T-helper 2 cell treated with Interferon-gamma antibody and Interleukin-4, amounts not matched to agents 100 ng/mL and 5 ng/mL, for 36 hours (primary cell): Measurements from ENCODE around the gene REEP1. TPM values are rescaled to one million over a fixed set of nuclear protein-coding genes. Genes with fewer than 3 reads are reported as not detected.

Source experiments
- intact Hi-C: fragments of 100-400 bp; cut with micrococcal nuclease; formaldehyde crosslinking; loops from one replicate; pipeline ENCODE4 v1.15.1; 2023
- total RNA-seq: library from RNA; stranded (reverse); gene quantifications from 2 replicates; pipeline ENCODE4 v1.2.3, GENCODE V29; 2022

Gene REEP1
- total RNA-seq, 1 donor from 2014 or later: 0.57 TPM

- intact Hi-C loops: no loop called here
Observed at GRCh38 chr2:86308984-86309695, 28.3 kb downstream of the REEP1 start.

- intact Hi-C loops: no loop called here
Observed at GRCh38 chr2:86308356-86308755, 29.1 kb downstream of the REEP1 start.

GRCh38 chr2:86307431-86307830, 30.0 kb downstream of the REEP1 start:
- intact Hi-C loops: no loop called here

- intact Hi-C loops: no loop called here
Observed at GRCh38 chr2:86305915-86306254, 31.5 kb downstream of the REEP1 start.

GRCh38 chr2:86305195-86305914, 32.1 kb downstream of the REEP1 start:
- intact Hi-C loops: no loop called here

GRCh38 chr2:86304416-86304815, 33.0 kb downstream of the REEP1 start:
- intact Hi-C loops: no loop called here

GRCh38 chr2:86302320-86302719, 35.1 kb downstream of the REEP1 start:
- intact Hi-C loops: no loop called here

- intact Hi-C loops: no loop called here
Observed at GRCh38 chr2:86301711-86302202, 35.7 kb downstream of the REEP1 start.

- intact Hi-C loops: no loop called here
Observed at GRCh38 chr2:86301009-86301408, 36.4 kb downstream of the REEP1 start.

GRCh38 chr2:86300496-86300895, 36.9 kb downstream of the REEP1 start:
- intact Hi-C loops: no loop called here

GRCh38 chr2:86298411-86299390, 38.7 kb downstream of the REEP1 start:
- intact Hi-C loops: loop anchor here (10.0 kb wide), 1 partner anchor 74 kb away; no protein-coding TSS in a partner anchor

- intact Hi-C loops: loop anchor here (10.0 kb wide), 1 partner anchor 73 kb away; no protein-coding TSS in a partner anchor
Observed at GRCh38 chr2:86297382-86298147, 39.9 kb downstream of the REEP1 start.

- intact Hi-C loops: loop anchor here (10.0 kb wide), 1 partner anchor 72 kb away; no protein-coding TSS in a partner anchor
Observed at GRCh38 chr2:86296947-86297346, 40.5 kb downstream of the REEP1 start.

- intact Hi-C loops: loop anchor here (10.0 kb wide), 1 partner anchor 70 kb away; no protein-coding TSS in a partner anchor
Observed at GRCh38 chr2:86295066-86295465, 42.4 kb downstream of the REEP1 start.

GRCh38 chr2:86293612-86294011, 43.8 kb downstream of the REEP1 start:
- intact Hi-C loops: loop anchor here (10.0 kb wide), 1 partner anchor 69 kb away; no protein-coding TSS in a partner anchor

- intact Hi-C loops: loop anchor here (10.0 kb wide), 1 partner anchor 68 kb away; no protein-coding TSS in a partner anchor
Observed at GRCh38 chr2:86292571-86293515, 44.6 kb downstream of the REEP1 start.

GRCh38 chr2:86291328-86291662, 46.1 kb downstream of the REEP1 start:
- intact Hi-C loops: loop anchor here (10.0 kb wide), 1 partner anchor 66 kb away; no protein-coding TSS in a partner anchor

- intact Hi-C loops: loop anchor here (10.0 kb wide), 1 partner anchor 66 kb away; no protein-coding TSS in a partner anchor
Observed at GRCh38 chr2:86290596-86291327, 46.7 kb downstream of the REEP1 start.
